Measurements from ENCODE around the gene SH2D4B. TPM values are rescaled to one million over a fixed set of nuclear protein-coding genes. Genes with fewer than 3 reads are reported as not detected.

SH2D4B gene
- polyA plus RNA-seq, 5 donors = 0.13 to 0.22 (median 0.17) TPM

DNA sequence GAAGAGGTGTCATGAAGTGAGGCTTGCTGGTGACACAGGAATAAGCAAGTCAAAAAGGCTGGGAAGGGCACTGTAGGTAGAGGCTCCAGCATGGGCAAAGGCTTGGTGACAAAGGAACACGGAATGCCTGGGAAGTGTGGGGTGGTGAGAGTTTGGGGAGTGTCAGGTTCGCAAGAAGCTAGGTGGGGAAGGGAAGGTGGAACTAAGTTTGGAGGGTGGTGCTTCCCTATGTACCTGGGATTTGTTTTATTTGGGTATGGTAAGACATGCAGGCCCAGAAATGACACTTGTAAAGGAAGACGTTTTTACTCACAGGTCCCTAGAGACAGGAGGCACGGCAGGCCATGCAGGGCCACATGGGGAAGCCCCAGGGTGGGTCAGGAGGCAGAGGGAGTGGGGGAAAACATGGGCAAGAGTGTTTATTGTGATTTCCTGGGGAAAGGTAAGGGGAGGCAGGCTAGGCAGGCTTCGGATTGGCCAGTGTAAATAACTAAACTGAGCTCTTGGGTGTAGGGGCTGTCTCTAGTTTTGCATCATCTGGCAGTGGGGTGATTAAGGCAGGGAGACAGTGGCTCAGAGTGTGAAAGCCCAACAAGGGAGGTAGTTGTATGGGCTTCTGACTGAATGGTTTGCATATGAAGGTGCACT, 52.1 kb downstream of the SH2D4B start:
- no peak for DNase-seq

DNA sequence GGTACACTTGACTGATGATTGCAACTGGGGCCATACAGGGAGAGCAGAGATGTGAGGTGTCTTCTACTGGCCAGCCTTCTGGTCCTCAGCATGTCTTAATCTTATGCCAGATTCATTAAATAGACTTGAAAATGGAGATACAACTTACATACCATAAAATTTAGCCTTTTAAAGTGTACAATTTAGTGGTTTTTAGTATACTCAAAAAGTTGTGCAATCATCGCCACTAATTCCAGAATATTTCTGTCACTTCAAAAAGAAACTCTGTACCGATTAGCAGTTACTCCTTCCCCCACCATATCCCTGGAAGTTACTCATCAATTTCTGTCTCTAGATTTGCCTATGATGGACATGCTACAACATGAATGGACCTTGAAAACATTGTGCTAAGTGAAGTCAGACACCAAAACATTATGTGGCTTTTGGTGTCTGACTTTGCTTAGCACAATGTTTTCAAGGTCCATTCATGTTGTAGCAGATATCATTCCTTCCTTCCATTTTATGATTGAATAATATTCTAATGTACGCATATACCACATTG, 53.0 kb downstream of the SH2D4B start:
- DNase-seq = no peak

DNA sequence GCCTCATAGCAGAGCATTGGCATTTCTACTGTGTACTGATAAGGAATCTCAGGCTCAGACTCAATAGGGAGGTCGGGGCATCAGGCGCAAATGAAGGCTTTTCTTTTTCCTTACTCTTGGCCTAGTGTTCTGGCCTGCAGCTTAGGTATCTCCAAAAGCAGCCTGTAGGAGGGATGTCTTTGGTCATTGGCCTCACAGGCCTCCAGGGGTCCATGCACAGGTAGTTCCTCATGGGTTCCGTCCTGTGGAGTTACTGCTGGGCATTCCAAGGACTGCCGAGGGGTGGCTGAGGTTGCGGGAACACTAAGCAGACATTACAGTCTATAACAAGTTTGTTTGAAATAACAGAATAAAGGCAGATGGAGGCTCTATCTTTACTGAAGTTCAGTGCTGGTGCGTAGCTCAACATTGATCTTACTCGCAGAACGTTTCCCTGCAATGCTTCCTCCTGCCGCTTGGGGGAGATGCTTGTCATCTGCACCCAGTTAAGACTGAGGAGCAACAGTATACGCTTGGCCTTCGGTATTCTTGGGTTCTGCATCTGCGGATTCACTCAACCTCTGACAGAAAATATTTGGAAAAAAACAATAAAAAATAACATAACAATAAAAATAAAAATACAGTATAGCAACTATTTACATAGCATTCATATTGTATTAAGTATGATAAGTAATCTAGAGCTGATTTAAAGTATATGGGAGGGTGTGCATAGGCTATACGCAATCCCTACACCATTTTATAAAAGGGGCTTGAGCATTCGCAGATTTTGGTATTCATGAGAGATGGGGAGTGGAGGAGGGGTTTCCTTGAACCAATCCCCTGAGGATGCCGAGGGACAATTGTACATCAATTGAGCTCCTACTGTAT, 58.9 kb downstream of the SH2D4B start:
- no peak for DNase-seq

DNA sequence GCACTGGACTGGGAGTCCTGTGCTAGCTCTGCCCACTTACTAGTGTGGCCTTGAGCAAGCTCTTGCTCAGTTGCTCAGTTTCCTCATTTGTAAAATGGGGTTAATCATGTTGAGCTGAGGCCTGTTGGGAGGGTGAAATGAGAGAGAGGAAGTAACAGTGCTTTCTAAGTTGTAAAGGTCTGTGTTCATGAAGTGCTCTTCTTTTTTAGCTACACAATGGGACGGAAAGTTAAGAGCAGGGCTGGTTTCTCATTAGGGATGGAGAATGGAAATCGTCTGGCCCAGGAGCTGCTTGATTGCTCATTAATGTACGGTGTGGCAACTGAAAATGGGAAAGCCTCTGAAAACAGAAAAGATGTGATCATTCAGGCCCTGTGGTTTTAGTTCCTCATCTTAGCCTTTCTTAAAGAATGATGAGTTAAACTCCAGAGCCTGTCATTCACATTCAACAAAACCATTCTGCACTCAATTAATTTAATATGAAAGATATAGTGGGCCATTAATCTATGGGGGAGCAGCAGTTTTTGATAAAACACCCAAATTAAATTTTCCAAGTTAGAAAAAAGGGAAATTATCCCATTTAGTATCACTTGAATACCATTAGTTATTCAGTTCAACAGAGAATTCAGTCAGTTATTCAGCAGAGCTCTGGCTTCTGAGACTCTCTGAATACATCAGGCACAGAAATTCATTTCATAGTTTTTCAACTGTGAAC, 60.5 kb downstream of the SH2D4B start:
- DNase-seq = no peak

DNA sequence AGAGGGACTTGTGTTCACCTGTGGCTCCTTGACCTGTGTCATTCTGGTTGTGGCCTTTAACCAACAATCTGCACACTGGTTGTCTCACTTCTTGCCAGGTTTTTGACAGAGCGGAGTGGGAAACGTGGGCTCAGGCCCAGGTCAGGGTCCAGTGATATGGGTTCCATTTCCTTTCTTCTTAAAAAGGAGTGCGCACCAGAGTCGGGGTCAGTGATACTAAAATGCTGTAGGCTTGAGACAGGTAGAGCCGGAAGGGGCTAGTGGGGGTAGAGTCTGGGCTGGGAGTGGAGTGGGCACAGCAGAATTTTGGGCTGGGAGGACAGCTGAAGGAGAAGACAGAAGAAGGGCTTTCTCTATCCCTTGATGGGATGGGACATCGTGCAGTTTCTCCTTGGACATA, 61.2 kb downstream of the SH2D4B start:
- DNase-seq = no peak

DNA sequence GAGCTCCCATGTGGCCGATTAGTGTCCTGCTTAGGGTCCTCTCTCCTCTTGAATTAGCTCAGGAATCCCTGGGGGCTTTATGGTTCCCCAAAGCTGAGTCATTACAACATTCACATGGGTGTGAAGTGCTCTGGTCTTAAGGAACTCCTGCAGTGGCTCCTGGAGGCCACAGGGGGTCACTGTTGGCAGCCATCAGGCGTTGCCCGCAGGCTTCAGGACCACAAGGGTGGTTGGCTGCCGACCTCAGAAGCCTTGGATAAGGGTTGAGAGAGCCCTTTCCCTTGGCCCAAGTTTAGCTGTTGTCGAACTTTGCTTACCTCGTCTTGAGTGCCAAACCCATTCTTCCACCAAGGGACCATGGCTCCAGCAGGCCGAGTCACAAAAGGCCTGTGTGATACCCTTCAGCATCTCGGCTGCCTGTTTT, 61.7 kb downstream of the SH2D4B start:
- peak; percentile 13 to 15 for DNase-seq

DNA sequence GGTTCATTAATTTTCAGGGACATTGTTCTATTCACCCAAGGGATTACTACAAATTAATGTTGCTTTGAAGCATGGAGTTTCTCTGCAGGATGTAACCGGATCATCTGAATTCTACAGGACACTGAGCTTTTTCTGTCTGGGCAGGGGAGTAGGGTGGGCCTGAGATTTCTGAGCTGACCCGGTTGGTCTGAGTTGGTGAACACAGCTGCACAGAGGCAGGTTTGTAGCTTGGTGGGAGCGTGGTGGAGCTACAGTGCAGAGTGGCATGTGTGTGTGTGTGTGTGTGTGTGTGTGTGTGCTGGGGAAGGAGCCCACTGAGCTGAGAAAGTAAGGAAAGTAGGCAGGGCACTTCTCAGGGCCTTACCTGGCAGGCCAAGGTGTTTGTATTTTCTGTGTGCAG, 62.6 kb downstream of the SH2D4B start:
- no peak for DNase-seq

DNA sequence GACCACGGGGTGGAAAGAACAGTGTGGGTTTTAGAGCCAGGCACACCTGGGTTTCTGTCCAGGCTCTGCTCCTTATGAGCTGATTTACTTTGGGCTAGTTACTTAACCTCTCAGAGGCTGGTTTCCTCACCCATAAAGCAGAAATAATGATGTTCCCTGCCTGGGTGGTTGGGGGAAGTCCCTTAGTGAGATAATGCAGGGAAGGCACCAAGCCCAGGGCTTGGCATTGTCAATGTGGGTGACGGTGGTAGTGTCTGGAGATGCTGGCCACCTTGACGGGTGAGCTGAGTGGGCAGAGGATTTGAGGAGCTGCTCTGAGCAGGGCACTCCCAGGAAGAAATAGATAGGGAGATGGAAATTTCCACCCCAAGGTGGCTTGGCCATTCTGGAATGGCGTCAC, 65.2 kb downstream of the SH2D4B start:
- DNase-seq = no peak

DNA sequence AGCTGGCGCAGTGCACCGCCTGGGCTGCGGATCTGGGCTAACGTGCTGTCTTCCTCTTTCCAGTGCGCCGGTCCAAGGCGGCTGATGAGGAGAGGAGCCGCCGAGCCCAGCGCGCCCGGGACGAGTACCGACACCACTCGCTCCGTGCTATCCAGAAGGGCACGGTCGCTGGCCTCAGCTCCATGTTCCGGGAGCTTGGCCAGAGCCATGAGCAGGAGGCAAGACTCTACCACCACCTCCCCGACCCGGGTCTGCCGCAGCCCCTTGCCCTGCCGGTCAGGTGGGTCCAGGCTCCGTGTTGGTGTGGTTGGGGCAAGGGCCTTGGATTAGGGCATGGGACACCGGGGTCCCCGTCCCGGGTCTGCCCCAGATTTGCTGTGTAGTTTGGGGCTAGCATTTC, 65.8 kb downstream of the SH2D4B start:
- no peak for DNase-seq

DNA sequence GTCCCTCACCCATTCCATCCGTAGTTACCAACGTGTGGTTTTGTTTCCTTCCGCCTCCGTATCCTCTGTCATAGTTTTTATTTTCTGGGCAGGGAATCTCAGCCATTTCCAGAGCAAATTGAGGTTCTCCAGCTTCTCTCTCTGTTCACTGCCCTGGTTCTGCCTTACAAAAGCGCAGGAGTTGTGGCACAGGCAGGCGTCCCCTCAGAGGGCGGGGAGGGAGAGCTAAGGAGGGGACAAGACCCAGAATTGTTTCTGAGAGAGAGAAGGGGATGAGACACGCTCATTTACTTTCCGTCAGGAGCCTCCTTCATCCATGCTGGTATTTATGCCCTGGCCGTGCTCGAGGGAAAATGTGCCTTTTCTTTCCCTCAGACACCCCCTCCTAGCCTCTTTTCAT, 71.0 kb downstream of the SH2D4B start:
- no peak for DNase-seq

DNA sequence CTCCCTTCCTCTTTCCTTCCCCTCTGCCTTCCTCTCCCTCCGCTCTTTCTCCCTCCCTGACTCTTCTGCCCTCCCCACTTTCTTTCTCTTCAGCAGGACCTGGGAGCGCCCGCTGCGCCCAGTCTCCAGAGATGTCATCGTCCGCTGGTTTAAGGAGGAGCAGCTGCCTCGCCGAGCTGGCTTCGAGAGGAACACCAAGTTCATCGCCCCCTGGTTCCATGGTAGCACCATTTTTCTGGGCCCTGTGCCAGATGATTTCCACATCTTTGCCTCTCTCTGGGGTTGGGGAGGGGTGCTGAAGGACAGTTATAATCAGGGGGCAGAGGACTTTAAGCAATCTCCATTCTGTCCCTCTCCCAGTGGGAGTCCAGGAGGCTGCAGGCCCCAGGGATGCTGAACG, 71.6 kb downstream of the SH2D4B start:
- DNase-seq = no peak

DNA sequence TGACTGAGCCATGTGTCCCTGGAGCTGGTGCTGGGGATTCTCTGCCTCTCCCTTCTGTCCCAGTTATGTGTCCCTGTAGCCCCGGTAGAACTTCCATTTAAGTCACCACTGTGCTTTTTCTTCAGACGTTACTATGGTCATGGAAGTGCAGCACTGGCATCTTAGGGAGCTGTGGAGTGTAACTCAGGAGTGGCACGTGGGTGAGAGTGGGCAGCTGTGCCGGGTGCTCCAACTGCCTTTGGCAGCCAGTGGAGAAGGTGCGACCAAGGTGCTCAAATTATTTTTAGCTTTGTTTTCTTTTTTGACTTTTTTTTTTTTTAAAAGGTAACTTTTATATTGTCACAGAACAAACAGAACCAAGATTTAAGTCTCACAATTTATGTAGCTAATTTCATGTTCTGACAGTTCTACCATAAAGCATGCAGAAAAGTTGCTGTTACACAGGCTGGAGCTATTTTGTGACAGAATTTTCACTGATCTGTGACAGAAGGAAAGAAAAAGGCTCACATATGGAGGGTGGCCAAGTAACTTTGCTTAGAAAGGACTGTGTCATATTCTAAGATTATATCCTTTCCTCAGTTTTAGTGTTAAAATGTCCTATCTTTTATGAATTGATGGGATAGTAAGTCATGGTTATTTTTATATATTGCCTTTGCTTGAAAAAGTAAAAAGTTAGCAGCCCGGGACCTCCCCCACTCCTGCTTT, 73.9 kb downstream of the SH2D4B start:
- no peak for DNase-seq

DNA sequence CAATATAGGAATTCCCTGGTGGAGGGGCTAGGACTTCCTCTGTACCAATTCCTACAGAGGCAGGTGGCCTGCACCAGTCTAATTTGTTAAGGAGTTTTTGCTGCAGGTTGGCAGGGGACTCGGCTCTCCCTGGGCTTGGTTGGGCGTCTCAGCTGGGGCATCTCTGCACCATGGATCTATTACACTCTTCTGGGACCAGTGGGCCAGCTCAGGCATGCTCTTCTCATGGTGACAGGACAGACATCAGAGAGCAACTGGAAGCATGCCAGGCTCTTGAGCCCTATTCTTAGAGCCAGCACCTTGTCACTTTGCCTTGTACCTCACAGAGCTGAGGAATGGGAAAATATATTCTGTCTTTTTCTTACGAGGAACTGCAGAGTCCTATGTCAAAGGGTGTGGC, 74.6 kb downstream of the SH2D4B start:
- DNase-seq = no peak

DNA sequence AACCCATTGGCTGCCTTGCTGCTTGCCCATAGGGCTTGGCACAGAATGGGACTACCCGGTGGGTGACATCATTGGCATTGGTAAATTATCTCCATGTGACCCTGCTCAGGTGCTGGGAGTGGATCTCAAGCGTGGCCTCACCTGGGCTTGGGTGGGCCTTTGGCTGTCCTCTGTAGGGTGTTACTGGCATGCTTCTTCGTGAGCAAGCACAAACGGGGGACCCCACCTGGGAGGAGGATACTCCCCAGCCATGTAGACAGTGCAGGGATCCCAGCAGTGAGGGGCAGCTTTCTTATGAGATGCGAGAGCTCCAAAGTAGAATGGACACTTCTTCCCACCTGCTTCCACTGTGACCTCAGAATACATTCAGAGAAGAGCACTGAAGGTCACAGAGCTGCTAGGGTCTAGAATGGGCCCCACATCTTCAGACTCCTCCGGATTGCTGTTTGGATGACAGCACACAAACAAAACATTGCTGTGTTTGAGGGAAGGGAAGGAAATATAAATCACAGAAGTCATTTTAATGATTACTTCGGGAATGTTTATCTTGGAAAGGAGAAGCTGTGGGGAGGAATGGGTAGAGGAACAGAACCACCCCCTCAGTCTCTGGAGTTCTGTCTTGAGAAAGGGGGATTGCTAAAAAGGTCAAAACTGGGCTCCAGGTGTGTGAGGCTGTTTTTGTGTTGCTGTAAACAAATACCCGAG, 75.9 kb downstream of the SH2D4B start:
- DNase-seq = no peak

DNA sequence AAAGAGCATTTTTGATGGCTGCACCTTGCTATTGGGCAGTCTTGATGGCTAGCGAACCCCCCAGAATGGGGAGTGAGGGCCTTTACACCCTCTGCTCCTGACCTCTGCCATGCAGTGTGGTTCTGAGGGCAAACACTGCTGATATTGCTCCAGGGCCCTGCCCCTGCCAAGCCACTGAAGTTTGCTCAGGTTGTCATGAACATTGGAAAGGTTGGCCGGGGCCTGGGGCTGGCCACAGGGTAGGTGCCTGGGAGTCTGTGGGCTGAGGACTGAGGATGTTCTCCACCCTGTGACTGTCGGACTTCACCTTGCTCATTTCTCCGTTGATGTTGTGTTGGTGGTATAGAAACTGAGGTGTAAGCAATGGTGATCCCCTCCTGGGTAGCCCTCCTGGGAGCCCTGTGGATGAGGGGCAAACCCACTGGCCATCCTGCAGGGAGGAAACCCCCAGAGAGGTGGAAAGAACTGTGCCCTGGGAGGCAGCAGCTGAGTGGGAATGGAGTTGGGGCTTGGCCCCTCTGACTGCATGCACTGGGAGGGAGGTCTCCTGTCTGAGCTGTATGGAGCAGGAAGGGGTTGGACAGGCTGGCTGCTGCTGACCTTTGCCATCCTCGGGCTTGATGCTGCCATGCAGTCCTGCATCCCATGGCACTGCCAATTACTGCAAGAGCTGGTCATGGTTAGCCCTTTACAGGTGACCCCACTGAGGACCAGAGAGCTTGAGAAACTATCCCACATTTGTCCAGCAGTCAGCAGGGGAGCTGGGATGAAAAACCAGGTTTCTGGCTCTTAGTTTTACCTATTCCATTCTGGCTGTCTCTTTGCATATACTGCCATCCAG, 77.1 kb downstream of the SH2D4B start:
- DNase-seq = no peak

DNA sequence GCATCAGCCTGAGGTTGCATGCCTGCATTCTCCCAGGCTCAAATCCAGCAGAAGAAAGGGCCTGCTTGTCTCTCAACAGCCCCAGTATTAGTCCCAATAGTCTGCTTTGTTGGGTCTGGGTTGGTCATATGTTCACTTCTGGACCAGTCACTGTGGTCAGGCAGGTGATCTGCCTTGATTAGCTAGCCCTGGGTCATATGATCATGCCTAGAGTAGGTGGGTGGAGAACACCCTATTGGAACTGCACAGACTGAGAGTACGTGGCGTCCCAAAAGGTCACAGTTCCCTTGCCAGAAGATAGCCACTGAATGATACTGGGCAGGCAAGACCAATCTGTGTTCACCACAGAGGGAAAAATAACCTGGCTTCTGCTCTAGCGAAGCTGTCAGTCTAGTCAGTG, 80.1 kb downstream of the SH2D4B start:
- no peak for DNase-seq

DNA sequence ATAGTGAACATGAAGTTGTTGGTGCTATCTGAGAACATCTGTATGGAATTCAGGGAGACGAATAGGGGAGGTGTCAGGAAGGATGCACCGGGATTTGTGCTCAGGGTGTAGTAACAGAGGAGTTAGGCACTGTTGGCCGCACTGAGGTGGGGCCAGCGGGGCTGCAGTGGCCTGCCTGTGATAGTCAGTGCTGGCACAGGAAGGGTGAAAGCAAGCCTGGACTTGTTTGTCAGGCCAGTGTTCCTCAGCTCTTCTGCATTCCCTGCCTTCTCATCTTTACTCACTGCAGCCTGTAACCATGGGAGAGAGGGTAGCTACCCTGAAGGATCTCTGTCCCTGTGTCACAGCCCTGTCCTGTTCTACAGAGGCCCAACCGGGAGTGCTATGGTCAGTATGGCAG, 81.3 kb downstream of the SH2D4B start:
- no peak for DNase-seq

DNA sequence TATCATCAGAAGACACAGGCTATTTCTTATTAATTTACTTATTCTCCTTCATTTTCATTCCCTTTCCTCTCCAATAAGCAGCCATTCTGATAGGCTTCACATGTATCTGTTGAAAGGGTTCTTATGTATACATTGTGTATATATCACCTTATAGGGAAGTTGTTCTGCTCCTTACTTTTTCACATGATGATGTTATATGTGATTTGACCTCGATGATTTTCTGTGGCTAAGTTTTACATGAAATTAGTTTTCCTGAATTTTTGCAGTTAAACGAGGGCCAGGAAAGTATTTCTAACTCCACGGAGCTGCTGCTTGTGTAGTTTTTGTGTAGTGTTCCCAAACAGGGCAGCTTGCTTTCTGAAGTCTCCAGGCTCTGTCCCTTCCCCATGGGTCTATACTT, 84.5 kb downstream of the SH2D4B start:
- DNase-seq = no peak

DNA sequence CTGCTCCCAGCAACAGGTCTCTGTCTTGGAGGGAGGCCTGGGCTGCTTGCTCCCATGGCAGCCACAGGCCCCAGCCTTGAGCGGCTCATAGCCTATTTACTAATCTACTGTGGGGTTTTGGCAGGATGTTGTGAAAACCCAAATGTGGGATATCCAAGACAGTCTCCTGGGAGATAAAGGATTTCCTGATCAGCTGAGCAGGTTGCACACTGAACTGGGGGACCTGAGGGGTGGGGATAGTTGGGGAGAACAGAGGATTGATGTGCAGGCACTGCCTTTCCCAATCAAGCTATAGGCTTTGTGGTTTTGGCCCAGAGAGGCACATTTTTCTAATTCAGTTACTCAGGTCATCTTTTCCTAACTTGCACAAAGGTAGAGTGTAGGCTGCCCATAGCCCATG, 92.6 kb downstream of the SH2D4B start:
- DNase-seq = no peak

DNA sequence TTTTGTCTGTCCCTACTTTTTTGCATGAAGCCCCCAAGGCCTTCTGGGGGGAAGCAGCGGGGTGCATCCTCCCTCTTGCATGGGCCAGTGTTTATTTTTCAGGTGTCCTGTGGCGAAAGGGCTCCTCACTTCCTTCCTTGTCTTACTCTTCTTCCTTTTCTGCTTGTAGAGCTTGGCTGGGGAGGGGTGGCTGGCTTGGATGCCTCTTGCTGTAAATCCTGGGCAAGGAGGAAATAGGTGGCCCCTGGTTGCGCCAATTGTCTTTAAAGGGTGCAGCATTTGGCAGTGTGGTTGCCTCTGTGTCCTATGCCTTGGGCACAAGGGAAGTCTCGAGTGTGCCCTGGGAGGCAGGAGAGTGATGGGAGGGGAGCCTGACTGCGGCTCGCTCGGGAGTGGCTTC, 95.0 kb downstream of the SH2D4B start:
- DNase-seq = no peak

Data from right lung (tissue), 5 donors.